Type B pancreatic cell (in vitro differentiated cells): ENCODE data around the gene C1QTNF4. TPM values are rescaled to one million over a fixed set of nuclear protein-coding genes. Genes with fewer than 3 reads are reported as not detected.

Source experiments
- DNase-seq: peaks from one replicate; pipeline ENCODE4 v3.0.0; 2021; ENCODE audit warnings: mixed read lengths; ENCODE audit not compliant: unreplicated experiment; ENCODE audit errors: extremely low spot score
- H3K27ac Mint-ChIP-seq: 2 replicates; pipeline ENCODE4 v1.8.0; 2021; ENCODE audit warnings: mild to moderate bottlenecking, mixed read lengths
- H3K27me3 Mint-ChIP-seq: 2 replicates; pipeline ENCODE4 v1.8.0; 2021; ENCODE audit warnings: mixed read lengths
- H3K36me3 Mint-ChIP-seq: 2 replicates; pipeline ENCODE4 v1.8.0; 2021; ENCODE audit warnings: mixed read lengths
- H3K4me1 Mint-ChIP-seq: one replicate; pipeline ENCODE4 v1.8.0; 2021; ENCODE audit warnings: mixed read lengths; ENCODE audit not compliant: unreplicated experiment
- H3K4me3 Mint-ChIP-seq: 2 replicates; pipeline ENCODE4 v1.8.0; 2021; ENCODE audit warnings: mild to moderate bottlenecking, mixed read lengths
- H3K9me3 Mint-ChIP-seq: 2 replicates; pipeline ENCODE4 v1.8.0; 2021; ENCODE audit warnings: mixed read lengths
- total RNA-seq: library from RNA; stranded (reverse); gene quantifications from 2 replicates; pipeline ENCODE4 v1.2.1, GENCODE V29; 2021; ENCODE audit warnings: low replicate concordance
- TF ChIP-seq, protein P1 (sequence below): fragments of 200-600 bp; sonication (generic); conservative IDR thresholded peaks from 2 replicates; pipeline ENCODE4 v1.5.0; 2021; ENCODE audit warnings: antibody characterized with exemption, mild to moderate bottlenecking

C1QTNF4 gene
- total RNA-seq, 1 donor from 2014 or later = 11.7 TPM

DNA sequence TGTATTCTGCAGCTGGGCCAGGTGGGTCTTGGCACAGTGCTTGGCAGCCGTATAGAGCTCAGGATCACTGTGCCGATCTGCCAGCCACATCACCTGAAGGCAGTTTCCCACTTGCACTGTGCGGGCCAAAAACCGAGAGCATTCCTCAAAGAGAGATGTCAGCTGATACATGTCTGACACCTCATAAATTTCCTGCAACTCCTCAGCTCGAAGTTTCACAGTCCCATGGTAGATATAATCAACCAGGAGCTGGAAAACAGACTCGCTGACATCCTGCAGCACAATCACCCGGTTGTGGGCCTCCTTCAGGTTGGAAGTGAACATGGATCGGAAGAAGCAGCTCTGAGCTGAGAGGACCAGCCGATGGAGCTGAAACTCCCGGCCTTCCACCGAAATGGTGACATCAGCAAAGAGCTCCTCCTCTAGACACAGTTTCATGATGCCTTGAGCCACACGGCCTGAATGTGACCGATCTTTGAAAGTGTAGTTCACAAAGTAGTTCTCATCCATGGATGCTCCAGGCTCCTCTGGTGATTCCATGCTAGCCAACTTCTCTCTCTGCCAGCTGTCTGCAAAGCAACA is 16.7 kb downstream of the C1QTNF4 start:
- no peaks in the 10 kb centered on the region for H3K9me3 Mint-ChIP-seq

DNA sequence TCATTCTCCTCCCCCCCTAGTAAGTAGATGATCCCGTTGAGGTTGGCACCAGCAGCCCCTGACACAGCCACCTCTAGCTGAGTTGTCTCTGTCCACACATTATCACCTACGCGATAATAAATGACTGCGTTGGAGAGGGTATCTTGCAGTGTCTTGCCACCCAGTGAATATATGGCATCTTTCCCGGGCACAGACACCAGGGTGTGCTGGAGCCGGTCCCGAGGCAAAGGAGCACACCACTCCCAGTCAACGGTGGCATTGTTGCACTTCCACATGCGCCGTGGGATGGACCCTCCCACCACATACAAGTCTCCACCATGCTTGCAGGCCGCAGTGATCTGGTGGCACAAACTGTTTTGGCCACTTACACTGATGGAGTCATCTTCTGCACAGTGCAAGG is 20.9 kb downstream of the C1QTNF4 start:
- no peaks in the 10 kb centered on the region for H3K9me3 Mint-ChIP-seq
- no peak overlapping the region for H3K27ac Mint-ChIP-seq
- no peak overlapping the region for H3K4me3 Mint-ChIP-seq
- no peaks in the 10 kb centered on the region for H3K27me3 Mint-ChIP-seq
- H3K4me1 Mint-ChIP-seq = peaks cover 11% of the 10 kb centered on the region
- DNase-seq = no peak
- TF ChIP-seq, protein P1, sequence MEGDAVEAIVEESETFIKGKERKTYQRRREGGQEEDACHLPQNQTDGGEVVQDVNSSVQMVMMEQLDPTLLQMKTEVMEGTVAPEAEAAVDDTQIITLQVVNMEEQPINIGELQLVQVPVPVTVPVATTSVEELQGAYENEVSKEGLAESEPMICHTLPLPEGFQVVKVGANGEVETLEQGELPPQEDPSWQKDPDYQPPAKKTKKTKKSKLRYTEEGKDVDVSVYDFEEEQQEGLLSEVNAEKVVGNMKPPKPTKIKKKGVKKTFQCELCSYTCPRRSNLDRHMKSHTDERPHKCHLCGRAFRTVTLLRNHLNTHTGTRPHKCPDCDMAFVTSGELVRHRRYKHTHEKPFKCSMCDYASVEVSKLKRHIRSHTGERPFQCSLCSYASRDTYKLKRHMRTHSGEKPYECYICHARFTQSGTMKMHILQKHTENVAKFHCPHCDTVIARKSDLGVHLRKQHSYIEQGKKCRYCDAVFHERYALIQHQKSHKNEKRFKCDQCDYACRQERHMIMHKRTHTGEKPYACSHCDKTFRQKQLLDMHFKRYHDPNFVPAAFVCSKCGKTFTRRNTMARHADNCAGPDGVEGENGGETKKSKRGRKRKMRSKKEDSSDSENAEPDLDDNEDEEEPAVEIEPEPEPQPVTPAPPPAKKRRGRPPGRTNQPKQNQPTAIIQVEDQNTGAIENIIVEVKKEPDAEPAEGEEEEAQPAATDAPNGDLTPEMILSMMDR = no peak
- peaks cover 16% of the 10 kb centered on the region for H3K36me3 Mint-ChIP-seq

More for the DNA sequence above, 16.7 kb downstream of the C1QTNF4 start:
- Mint-ChIP-seq H3K36me3 (peaks cover 26% of the 10 kb centered on the region), H3K4me1 (peaks cover 16% of the 10 kb centered on the region), H3K27ac (peak overlapping the region; percentile 99), H3K4me3 (peak overlapping the region; percentile 99), H3K27me3 (no peaks in the 10 kb centered on the region)
- no peak for DNase-seq
- TF ChIP-seq, protein P1 = no peak

DNA sequence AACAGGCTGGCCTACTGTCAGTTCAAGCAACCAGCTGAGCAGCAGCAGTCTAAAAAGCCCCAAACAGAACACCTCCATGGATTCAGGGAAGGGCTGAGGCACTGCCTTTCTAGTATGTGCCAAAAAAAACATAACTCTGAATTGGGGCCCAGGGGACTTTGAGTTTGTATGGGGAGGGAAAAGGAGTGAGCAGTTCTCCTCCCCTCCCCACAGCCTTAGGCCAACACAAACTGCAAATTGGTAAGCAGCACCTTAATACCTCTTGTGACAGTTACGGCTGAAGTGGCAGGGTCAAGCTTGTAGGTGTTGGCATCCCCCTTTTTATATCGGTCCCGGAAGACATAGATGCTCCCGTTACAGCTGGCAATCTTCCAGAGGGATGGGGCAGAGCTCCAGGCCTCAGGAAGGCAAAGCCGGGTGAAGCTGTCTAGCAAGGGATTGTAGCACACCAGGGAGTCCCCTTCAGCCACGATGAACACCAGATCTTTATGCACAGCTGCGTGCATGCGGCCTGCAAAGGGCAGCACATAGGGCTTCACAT is 21.4 kb downstream of the C1QTNF4 start:
- H3K4me3 Mint-ChIP-seq = peak overlapping the region; percentile 28

GRCh38 chr11:47571895-47572294 is 22.3 kb downstream of the C1QTNF4 start:
- Mint-ChIP-seq H3K36me3 (peaks cover 12% of the 10 kb centered on the region), H3K27me3 (no peaks in the 10 kb centered on the region), H3K27ac (no peak overlapping the region), H3K9me3 (no peaks in the 10 kb centered on the region), H3K4me1 (peaks cover under 1% of the 10 kb centered on the region), H3K4me3 (no peak overlapping the region)
- DNase-seq = no peak
- TF ChIP-seq, protein P1 = no peak

More for the DNA sequence above, 21.4 kb downstream of the C1QTNF4 start:
- peaks cover 6% of the 10 kb centered on the region for H3K4me1 Mint-ChIP-seq
- TF ChIP-seq, protein P1 = no peak
- no peak overlapping the region for H3K27ac Mint-ChIP-seq
- H3K9me3 Mint-ChIP-seq = no peaks in the 10 kb centered on the region
- H3K36me3 Mint-ChIP-seq = peaks cover 16% of the 10 kb centered on the region
- no peaks in the 10 kb centered on the region for H3K27me3 Mint-ChIP-seq
- no peak for DNase-seq

- Mint-ChIP-seq H3K27me3 (no peaks in the 10 kb centered on the region), H3K36me3 (peaks cover 12% of the 10 kb centered on the region), H3K27ac (no peak overlapping the region)
Measured at GRCh38 chr11:47571357-47571729, 22.9 kb downstream of the C1QTNF4 start.

More at GRCh38 chr11:47571357-47571729, 22.9 kb downstream of the C1QTNF4 start:
- no peak overlapping the region for H3K4me3 Mint-ChIP-seq
- H3K9me3 Mint-ChIP-seq = no peaks in the 10 kb centered on the region
- TF ChIP-seq, protein P1 = no peak
- H3K4me1 Mint-ChIP-seq = peaks cover 5% of the 10 kb centered on the region
- DNase-seq = no peak
